GM08714 (cell line): ENCODE data around the gene ADAMTS15.

Source experiments
- H3K4me3 ChIP-seq: fragments of 200-500 bp; sonication (Bioruptor generic); 2 replicates; pipeline ENCODE4 v1.5.1; 2014; ENCODE audit warnings: mild to moderate bottlenecking, low read length, inconsistent platforms
- ZNF274 ChIP-seq: IDR thresholded peaks from 2 replicates; pipeline ENCODE4 v1.6.1; 2012; ENCODE audit warnings: mild to moderate bottlenecking, low read depth, low read length

The ADAMTS15 gene

DNA sequence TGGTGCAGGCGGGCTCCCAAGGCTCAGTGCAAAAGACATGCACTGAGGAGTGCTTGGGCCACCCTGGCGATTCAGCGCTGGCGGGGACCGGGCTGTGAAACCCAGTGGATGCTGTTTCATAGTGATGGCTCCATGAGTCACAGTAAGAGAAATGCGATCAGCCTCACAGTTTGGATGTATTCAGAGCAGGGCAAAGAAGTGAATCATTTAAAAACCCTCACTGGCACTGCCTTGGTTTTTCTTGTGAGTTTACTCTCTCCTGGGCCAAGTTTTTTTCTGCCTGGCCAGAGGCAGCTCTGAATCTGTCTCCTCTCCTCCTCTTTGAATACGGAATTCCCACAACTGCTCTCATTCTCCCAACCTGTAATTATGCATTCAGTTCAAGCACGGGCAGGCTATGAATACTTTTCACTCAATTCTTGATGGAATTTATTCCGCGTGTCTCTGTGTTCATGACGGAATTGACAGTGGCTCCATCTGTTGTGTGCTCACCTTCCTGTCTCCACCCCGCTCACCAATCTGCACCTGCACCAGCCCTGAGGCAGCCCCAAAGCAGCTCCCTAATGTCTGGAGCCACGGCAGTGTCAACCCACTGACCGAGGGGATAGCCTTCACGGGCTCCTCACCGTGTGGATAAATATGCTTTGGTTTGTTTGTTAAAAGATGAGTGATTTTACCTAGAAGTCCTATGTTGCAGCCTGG lies 34.9 kb upstream of the ADAMTS15 start:
- no peak overlapping the region for H3K4me3 ChIP-seq
- TF ChIP-seq ZNF274: no peak

DNA sequence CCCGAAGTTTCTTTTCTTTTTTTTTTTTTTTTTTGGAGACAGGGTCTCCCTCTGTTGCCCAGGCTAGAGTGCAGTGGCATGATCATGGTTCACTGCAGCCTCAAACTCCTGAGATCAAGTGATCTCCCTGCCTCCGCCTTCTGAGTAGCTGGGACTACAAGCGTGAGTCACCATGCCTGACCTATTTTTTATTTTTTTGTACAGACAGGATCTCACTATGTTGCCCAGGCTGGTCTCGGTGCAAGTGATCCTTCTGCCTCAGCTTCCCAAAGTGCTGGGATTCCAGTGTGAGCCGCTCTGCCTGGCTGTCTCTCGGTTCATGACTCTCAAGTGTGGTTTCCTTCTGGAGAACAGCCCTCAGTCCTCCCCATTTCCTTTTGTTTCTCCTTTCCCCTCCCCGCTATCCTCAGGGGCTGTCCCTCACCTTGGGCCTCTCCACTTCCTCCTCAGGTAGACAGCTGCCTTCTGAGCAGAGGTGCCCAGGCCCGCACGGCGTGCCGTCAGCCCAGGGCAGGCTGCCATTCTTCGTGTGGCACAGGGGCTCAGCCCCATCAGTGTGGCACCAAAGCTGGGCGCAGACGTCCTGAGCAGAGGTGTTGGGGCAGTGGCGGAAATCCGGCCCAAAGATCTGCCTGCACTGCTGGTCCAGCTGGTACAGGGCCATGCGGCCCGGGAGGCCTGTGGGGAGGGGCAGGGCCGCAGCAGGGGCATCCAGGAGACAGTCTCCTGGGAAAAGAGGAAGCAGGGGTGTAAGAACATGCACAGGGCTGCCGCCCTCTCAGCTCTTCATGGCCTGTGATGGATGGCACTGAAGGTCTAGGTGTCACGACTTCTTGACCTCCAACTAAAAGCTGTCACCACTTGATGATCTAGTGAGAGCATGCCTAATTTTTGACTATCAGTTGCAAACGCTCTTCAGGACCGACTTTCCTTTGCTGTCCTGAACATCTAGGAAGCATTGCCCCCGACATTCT lies 34.1 kb upstream of the ADAMTS15 start:
- TF ChIP-seq ZNF274: no peak
- H3K4me3 ChIP-seq: no peak overlapping the region

DNA sequence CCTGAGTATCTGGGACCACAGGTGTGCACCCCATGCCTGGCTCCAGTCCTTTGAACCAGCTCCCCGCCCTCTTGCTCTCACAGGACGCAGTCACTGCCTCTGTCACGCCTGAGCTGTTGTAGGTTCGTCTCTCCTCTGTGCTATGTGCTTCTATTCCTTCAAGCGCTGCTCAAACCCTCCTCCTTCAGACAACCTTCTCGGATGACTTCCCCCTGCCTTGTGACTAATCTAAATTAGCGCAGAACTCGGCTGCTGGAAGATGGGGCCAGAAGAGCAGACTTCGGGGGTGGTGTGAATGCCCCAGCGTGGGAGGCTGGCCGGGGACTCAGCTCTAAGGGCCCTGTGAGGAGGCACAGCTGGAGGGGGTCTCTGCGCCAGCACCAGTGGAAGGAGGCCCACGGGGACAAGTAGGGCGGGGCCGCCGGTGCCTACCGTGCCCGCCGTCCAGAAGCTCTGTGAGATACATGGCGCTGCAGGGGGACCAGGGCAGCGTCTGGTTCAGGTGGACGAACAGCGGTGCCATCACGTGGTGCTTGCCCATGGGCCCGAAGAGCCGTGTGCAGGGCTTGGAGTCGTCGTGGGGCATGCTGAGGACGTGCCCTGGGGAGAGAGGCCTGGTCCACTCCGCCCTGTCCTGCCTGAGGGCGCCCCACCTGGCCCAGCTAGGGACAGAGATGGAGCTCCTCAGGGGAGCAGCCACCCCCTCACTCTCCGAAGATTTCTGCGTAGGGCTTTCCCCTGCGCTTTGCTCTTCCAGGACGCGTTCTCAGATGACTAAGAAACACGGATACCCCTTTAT lies 32.5 kb upstream of the ADAMTS15 start:
- TF ChIP-seq ZNF274: no peak

GRCh38 chr11:130416530-130416882 lies 31.9 kb upstream of the ADAMTS15 start:
- TF ChIP-seq ZNF274: no peak

More for the DNA sequence above, 32.5 kb upstream of the ADAMTS15 start:
- H3K4me3 ChIP-seq: no peak overlapping the region

DNA sequence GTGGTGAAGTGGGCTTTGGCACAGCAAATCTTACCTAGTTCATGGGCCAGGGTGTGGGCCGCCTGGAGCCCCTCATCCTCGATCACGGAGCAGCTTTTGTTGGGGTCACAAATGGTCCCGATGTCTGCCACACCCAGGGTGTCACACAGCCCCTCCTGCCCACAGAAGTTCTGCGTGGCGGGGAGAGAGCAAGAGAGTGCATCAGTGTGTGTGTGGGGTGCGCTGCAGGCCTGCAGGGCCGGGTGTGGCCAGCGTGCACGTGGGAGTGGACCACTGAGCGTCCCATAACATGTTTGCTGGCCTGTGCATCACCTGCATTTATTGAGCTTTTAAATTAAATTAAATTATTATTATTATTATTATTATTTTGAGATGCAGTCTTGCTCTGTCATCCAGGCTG lies 31.5 kb upstream of the ADAMTS15 start:
- no peak for TF ChIP-seq ZNF274
- H3K4me3 ChIP-seq: no peak overlapping the region

More at GRCh38 chr11:130416530-130416882, 31.9 kb upstream of the ADAMTS15 start:
- H3K4me3 ChIP-seq: no peak overlapping the region

DNA sequence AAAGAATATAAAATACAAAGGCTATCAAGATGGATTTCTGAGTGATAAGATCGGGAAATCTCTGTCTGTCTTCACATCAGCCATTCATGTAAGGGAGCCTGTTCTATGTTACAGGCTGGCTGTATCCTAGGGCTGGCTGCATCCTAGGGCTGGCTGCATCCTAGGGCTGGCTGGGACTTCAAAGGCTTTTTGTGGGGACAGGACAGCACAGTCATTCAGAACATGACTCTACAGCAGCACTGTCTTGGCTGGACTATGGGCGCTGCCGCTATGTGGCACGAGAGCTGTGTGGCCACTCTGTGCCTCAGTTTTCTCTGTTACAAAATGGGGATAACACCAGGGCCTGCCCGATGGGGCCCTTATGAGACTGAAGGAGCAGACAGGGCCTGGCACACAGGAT lies 30.2 kb upstream of the ADAMTS15 start:
- TF ChIP-seq ZNF274: no peak
- no peak overlapping the region for H3K4me3 ChIP-seq

- no peak overlapping the region for H3K4me3 ChIP-seq
- no peak for TF ChIP-seq ZNF274
Observed at GRCh38 chr11:130418756-130419155, 29.7 kb upstream of the ADAMTS15 start.

GRCh38 chr11:130420478-130421198 lies 27.8 kb upstream of the ADAMTS15 start:
- no peak for TF ChIP-seq ZNF274
- H3K4me3 ChIP-seq: no peak overlapping the region

DNA sequence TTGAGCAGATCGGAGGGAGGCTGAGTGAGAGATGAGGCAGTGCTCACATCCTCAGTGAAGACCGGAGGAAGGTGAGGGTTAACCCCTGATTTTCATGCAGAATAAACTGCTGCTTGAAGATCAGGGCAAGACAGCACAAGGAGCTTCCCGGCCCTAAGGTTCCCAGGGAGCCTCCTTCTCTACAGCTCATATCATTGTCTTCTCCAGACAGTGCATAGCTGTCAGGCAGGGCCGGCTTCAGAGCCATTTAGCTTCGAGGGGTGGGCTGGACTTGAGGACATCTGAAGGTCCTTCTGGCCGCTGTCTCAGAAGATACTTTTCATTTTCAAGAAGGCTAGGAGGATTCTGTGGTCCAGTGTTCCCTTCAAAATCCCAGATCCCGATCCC lies 27.3 kb upstream of the ADAMTS15 start:
- no peak overlapping the region for H3K4me3 ChIP-seq

GRCh38 chr11:130421697-130422096 lies 26.7 kb upstream of the ADAMTS15 start:
- no peak for TF ChIP-seq ZNF274

More for the DNA sequence above, 27.3 kb upstream of the ADAMTS15 start:
- no peak for TF ChIP-seq ZNF274

GRCh38 chr11:130422251-130422995 lies 26.0 kb upstream of the ADAMTS15 start:
- no peak for TF ChIP-seq ZNF274

More at GRCh38 chr11:130421697-130422096, 26.7 kb upstream of the ADAMTS15 start:
- no peak overlapping the region for H3K4me3 ChIP-seq

GRCh38 chr11:130423541-130424142 lies 24.8 kb upstream of the ADAMTS15 start:
- H3K4me3 ChIP-seq: no peak overlapping the region
- no peak for TF ChIP-seq ZNF274

More at GRCh38 chr11:130422251-130422995, 26.0 kb upstream of the ADAMTS15 start:
- H3K4me3 ChIP-seq: no peak overlapping the region
